ENCODE data around the gene STX5. TPM values are rescaled to one million over a fixed set of nuclear protein-coding genes. Genes with fewer than 3 reads are reported as not detected.

Gene STX5
- total RNA-seq, 1 experiment from 2014 or later = 30.0 TPM

- peak overlapping the region; percentile 90 for H3K9ac ChIP-seq (ENCODE audit: low read length)
- DNase-seq = no peak
- no peaks in the 10 kb centered on the region for H3K9me3 ChIP-seq (ENCODE audit: low read length)
- H3K4me3 ChIP-seq (ENCODE audit: low read length) = peak overlapping the region; percentile 95
- H2AFZ ChIP-seq (ENCODE audit: low read length) = no peak overlapping the region
- no peak overlapping the region for H3K27ac ChIP-seq (ENCODE audit: low read length)
- peak overlapping the region; percentile 92 for H3K4me2 ChIP-seq (ENCODE audit: low read depth, low read length, poor library complexity, severe bottlenecking)
- H3K79me2 ChIP-seq (ENCODE audit: low read length) = peaks cover 19% of the 10 kb centered on the region
- H3K9me2 ChIP-seq (replicated peaks; ENCODE audit: insufficient read depth, low read length) = no peaks in the 10 kb centered on the region
- H3K36me3 ChIP-seq (ENCODE audit: insufficient read depth, low read length) = peaks cover 23% of the 10 kb centered on the region; the same call in 1 of the 2 replicates
- H3K27me3 ChIP-seq (ENCODE audit: low read length) = no peaks in the 10 kb centered on the region
- H3K4me1 ChIP-seq (ENCODE audit: low read length) = peaks cover 33% of the 10 kb centered on the region
- H4K20me1 ChIP-seq (ENCODE audit: insufficient read depth, low read depth, low read length) = peaks cover 16% of the 10 kb centered on the region
These were observed 27.4 kb downstream of the STX5 start for GRCh38 chr11:62804310-62805075.

GRCh38 chr11:62801071-62801470 lies 30.8 kb downstream of the STX5 start:
- H4K20me1 ChIP-seq (ENCODE audit: insufficient read depth, low read depth, low read length) = peaks cover 16% of the 10 kb centered on the region
- H3K27me3 ChIP-seq (ENCODE audit: low read length) = no peaks in the 10 kb centered on the region
- H3K4me1 ChIP-seq (ENCODE audit: low read length) = peaks cover 14% of the 10 kb centered on the region
- no peaks in the 10 kb centered on the region for H3K9me3 ChIP-seq (ENCODE audit: low read length)
- H3K4me3 ChIP-seq (ENCODE audit: low read length) = no peak overlapping the region
- no peak overlapping the region for H3K4me2 ChIP-seq (ENCODE audit: low read depth, low read length, poor library complexity, severe bottlenecking)
- H3K36me3 ChIP-seq (ENCODE audit: insufficient read depth, low read length) = peaks cover 32% of the 10 kb centered on the region; the same call in 1 of the 2 replicates
- H3K9me2 ChIP-seq (replicated peaks; ENCODE audit: insufficient read depth, low read length) = no peaks in the 10 kb centered on the region
- H3K9ac ChIP-seq (ENCODE audit: low read length) = no peak overlapping the region
- H3K79me2 ChIP-seq (ENCODE audit: low read length) = peaks cover 19% of the 10 kb centered on the region
- no peak overlapping the region for H3K27ac ChIP-seq (ENCODE audit: low read length)
- H2AFZ ChIP-seq (ENCODE audit: low read length) = no peak overlapping the region
- DNase-seq = no peak

- H3K4me3 ChIP-seq (ENCODE audit: low read length) = no peak overlapping the region
- H3K4me1 ChIP-seq (ENCODE audit: low read length) = peaks cover 12% of the 10 kb centered on the region
- H4K20me1 ChIP-seq (ENCODE audit: insufficient read depth, low read depth, low read length) = peaks cover 12% of the 10 kb centered on the region
- H3K27ac ChIP-seq (ENCODE audit: low read length) = no peak overlapping the region
- no peaks in the 10 kb centered on the region for H3K9me3 ChIP-seq (ENCODE audit: low read length)
- H2AFZ ChIP-seq (ENCODE audit: low read length) = no peak overlapping the region
- peaks cover 13% of the 10 kb centered on the region for H3K79me2 ChIP-seq (ENCODE audit: low read length)
- no peaks in the 10 kb centered on the region for H3K27me3 ChIP-seq (ENCODE audit: low read length)
- H3K9me2 ChIP-seq (replicated peaks; ENCODE audit: insufficient read depth, low read length) = no peaks in the 10 kb centered on the region
- no peak overlapping the region for H3K4me2 ChIP-seq (ENCODE audit: low read depth, low read length, poor library complexity, severe bottlenecking)
- H3K9ac ChIP-seq (ENCODE audit: low read length) = no peak overlapping the region
- DNase-seq = no peak
- peaks cover 43% of the 10 kb centered on the region; the same call in 1 of the 2 replicates for H3K36me3 ChIP-seq (ENCODE audit: insufficient read depth, low read length)
These were observed 32.4 kb downstream of the STX5 start for GRCh38 chr11:62799486-62799885.

- H3K4me2 ChIP-seq (ENCODE audit: low read depth, low read length, poor library complexity, severe bottlenecking) = no peak overlapping the region
- H3K9ac ChIP-seq (ENCODE audit: low read length) = no peak overlapping the region
- H3K27ac ChIP-seq (ENCODE audit: low read length) = no peak overlapping the region
- H3K36me3 ChIP-seq (ENCODE audit: insufficient read depth, low read length) = peaks cover 37% of the 10 kb centered on the region; the same call in 1 of the 2 replicates
- H3K27me3 ChIP-seq (ENCODE audit: low read length) = no peaks in the 10 kb centered on the region
- no peaks in the 10 kb centered on the region for H4K20me1 ChIP-seq (ENCODE audit: insufficient read depth, low read depth, low read length)
- no peak overlapping the region for H3K4me3 ChIP-seq (ENCODE audit: low read length)
- no peak overlapping the region for H2AFZ ChIP-seq (ENCODE audit: low read length)
- H3K79me2 ChIP-seq (ENCODE audit: low read length) = peaks cover 4% of the 10 kb centered on the region; the same call in 1 of the 2 replicates
- H3K9me2 ChIP-seq (replicated peaks; ENCODE audit: insufficient read depth, low read length) = no peaks in the 10 kb centered on the region
- H3K4me1 ChIP-seq (ENCODE audit: low read length) = peaks cover 8% of the 10 kb centered on the region
- no peaks in the 10 kb centered on the region for H3K9me3 ChIP-seq (ENCODE audit: low read length)
- no peak for DNase-seq
These were observed 35.6 kb downstream of the STX5 start for GRCh38 chr11:62796281-62796680.

- H3K9me3 ChIP-seq (ENCODE audit: low read length) = no peaks in the 10 kb centered on the region
- H4K20me1 ChIP-seq (ENCODE audit: insufficient read depth, low read depth, low read length) = no peaks in the 10 kb centered on the region; the same call in 1 of the 2 replicates
- no peak overlapping the region for H2AFZ ChIP-seq (ENCODE audit: low read length)
- H3K4me2 ChIP-seq (ENCODE audit: low read depth, low read length, poor library complexity, severe bottlenecking) = no peak overlapping the region
- H3K4me1 ChIP-seq (ENCODE audit: low read length) = peaks cover 25% of the 10 kb centered on the region
- H3K4me3 ChIP-seq (ENCODE audit: low read length) = no peak overlapping the region
- H3K27ac ChIP-seq (ENCODE audit: low read length) = no peak overlapping the region
- no peaks in the 10 kb centered on the region for H3K27me3 ChIP-seq (ENCODE audit: low read length)
- DNase-seq = no peak
- peaks cover 24% of the 10 kb centered on the region for H3K79me2 ChIP-seq (ENCODE audit: low read length)
- H3K9me2 ChIP-seq (replicated peaks; ENCODE audit: insufficient read depth, low read length) = no peaks in the 10 kb centered on the region
- H3K36me3 ChIP-seq (ENCODE audit: insufficient read depth, low read length) = peaks cover 37% of the 10 kb centered on the region; the same call in 1 of the 2 replicates
- no peak overlapping the region for H3K9ac ChIP-seq (ENCODE audit: low read length)
These were observed 37.6 kb downstream of the STX5 start for GRCh38 chr11:62794201-62794775.

- H3K36me3 ChIP-seq (ENCODE audit: insufficient read depth, low read length) = peaks cover 32% of the 10 kb centered on the region; the same call in 1 of the 2 replicates
- H3K27ac ChIP-seq (ENCODE audit: low read length) = peak overlapping the region; percentile 61
- peaks cover 35% of the 10 kb centered on the region for H3K4me1 ChIP-seq (ENCODE audit: low read length)
- H3K79me2 ChIP-seq (ENCODE audit: low read length) = peaks cover 44% of the 10 kb centered on the region
- no peaks in the 10 kb centered on the region; the same call in 1 of the 2 replicates for H4K20me1 ChIP-seq (ENCODE audit: insufficient read depth, low read depth, low read length)
- H2AFZ ChIP-seq (ENCODE audit: low read length) = no peak overlapping the region
- peak overlapping the region; percentile 78 for H3K4me2 ChIP-seq (ENCODE audit: low read depth, low read length, poor library complexity, severe bottlenecking)
- H3K9ac ChIP-seq (ENCODE audit: low read length) = peak overlapping the region; percentile 96
- no peaks in the 10 kb centered on the region for H3K27me3 ChIP-seq (ENCODE audit: low read length)
- no peaks in the 10 kb centered on the region for H3K9me2 ChIP-seq (replicated peaks; ENCODE audit: insufficient read depth, low read length)
- no peaks in the 10 kb centered on the region for H3K9me3 ChIP-seq (ENCODE audit: low read length)
- no peak for DNase-seq
- peak overlapping the region; percentile 99 for H3K4me3 ChIP-seq (ENCODE audit: low read length)
These were observed 39.7 kb downstream of the STX5 start for GRCh38 chr11:62792202-62792575.

- no peaks in the 10 kb centered on the region for H3K9me3 ChIP-seq (ENCODE audit: low read length)
- H3K79me2 ChIP-seq (ENCODE audit: low read length) = peaks cover 44% of the 10 kb centered on the region
- no peaks in the 10 kb centered on the region for H3K9me2 ChIP-seq (replicated peaks; ENCODE audit: insufficient read depth, low read length)
- H3K9ac ChIP-seq (ENCODE audit: low read length) = peak within 1 kb of the TSS; percentile 96
- peak within 1 kb of the TSS; percentile 61 for H3K27ac ChIP-seq (ENCODE audit: low read length)
- H3K36me3 ChIP-seq (ENCODE audit: insufficient read depth, low read length) = peaks cover 29% of the 10 kb centered on the region; the same call in 1 of the 2 replicates
- H3K27me3 ChIP-seq (ENCODE audit: low read length) = no peaks in the 10 kb centered on the region
- DNase-seq = peak; percentile 95
- H3K4me3 ChIP-seq (ENCODE audit: low read length) = peak within 1 kb of the TSS; percentile 99
- H2AFZ ChIP-seq (ENCODE audit: low read length) = no peak within 1 kb of the TSS
- H4K20me1 ChIP-seq (ENCODE audit: insufficient read depth, low read depth, low read length) = no peaks in the 10 kb centered on the region; the same call in 1 of the 2 replicates
- peak within 1 kb of the TSS; percentile 78 for H3K4me2 ChIP-seq (ENCODE audit: low read depth, low read length, poor library complexity, severe bottlenecking)
- H3K4me1 ChIP-seq (ENCODE audit: low read length) = peaks cover 35% of the 10 kb centered on the region
These were observed 40.2 kb downstream of the STX5 start, which contains the start of gene TMEM223 for GRCh38 chr11:62791501-62792201. TSS of gene TMEM223 (minus strand) at chr11:62792006. CDS start at chr11:62791994, 12 bp downstream.

GRCh38 chr11:62789576-62789975 lies 42.3 kb downstream of the STX5 start:
- H3K9ac ChIP-seq (ENCODE audit: low read length) = peak overlapping the region; percentile 96
- H3K79me2 ChIP-seq (ENCODE audit: low read length) = peaks cover 50% of the 10 kb centered on the region

More at GRCh38 chr11:62789576-62789975, 42.3 kb downstream of the STX5 start:
- DNase-seq = no peak
- H3K9me3 ChIP-seq (ENCODE audit: low read length) = no peaks in the 10 kb centered on the region
- H3K4me2 ChIP-seq (ENCODE audit: low read depth, low read length, poor library complexity, severe bottlenecking) = peak overlapping the region; percentile 78
- H3K4me1 ChIP-seq (ENCODE audit: low read length) = peaks cover 43% of the 10 kb centered on the region
- H3K36me3 ChIP-seq (ENCODE audit: insufficient read depth, low read length) = peaks cover 19% of the 10 kb centered on the region; the same call in 1 of the 2 replicates
- H4K20me1 ChIP-seq (ENCODE audit: insufficient read depth, low read depth, low read length) = no peaks in the 10 kb centered on the region; the same call in 1 of the 2 replicates
- peak overlapping the region; percentile 99; the same call in 1 of the 2 replicates for H3K4me3 ChIP-seq (ENCODE audit: low read length)
- H2AFZ ChIP-seq (ENCODE audit: low read length) = no peak overlapping the region
- H3K27ac ChIP-seq (ENCODE audit: low read length) = no peak overlapping the region
- no peaks in the 10 kb centered on the region for H3K27me3 ChIP-seq (ENCODE audit: low read length)
- H3K9me2 ChIP-seq (replicated peaks; ENCODE audit: insufficient read depth, low read length) = no peaks in the 10 kb centered on the region
